Heart left ventricle (tissue), 16 donors: ENCODE data around the gene PQBP1. TPM values are rescaled to one million over a fixed set of nuclear protein-coding genes. Genes with fewer than 3 reads are reported as not detected.

Source experiments
- ATAC-seq, 4 donors: fragments of 200-7000 bp; cut with Tn5 transposase; one replicate each; pipeline ENCODE4 v1.9.1; 2020 to 2022; ENCODE audit warnings: moderate library complexity in 4 of 4, mild to moderate bottlenecking in 3 of 4, moderate number of reproducible peaks in 1 of 4
- DNase-seq, 5 donors: peaks; one replicate each; pipeline ENCODE4 v3.0.0-alpha.2; 2020
- H3K27ac ChIP-seq, 12 donors: fragments of 200-600 bp; sonication (generic) in 4 of 12; one replicate each; pipeline versions ENCODE4 v1.5.0 to v1.8.0; 2016 to 2022; ENCODE audit warnings: mild to moderate bottlenecking in 2 of 12
- H3K27me3 ChIP-seq, 9 donors: fragments of 200-600 bp; sonication (generic) in 2 of 9; one replicate each; pipeline versions ENCODE4 v1.5.1 to v1.8.0; 2016 to 2022; ENCODE audit warnings: mild to moderate bottlenecking in 3 of 9
- H3K36me3 ChIP-seq, 9 donors: fragments of 200-600 bp; sonication (generic) in 2 of 9; one replicate each; pipeline versions ENCODE4 v1.5.0 to v1.8.0; 2018 to 2022; ENCODE audit warnings: mild to moderate bottlenecking in 2 of 9
- H3K4me1 ChIP-seq, 12 donors: fragments of 200-600 bp; sonication (generic) in 4 of 12; one replicate each; pipeline versions ENCODE4 v1.5.0 to v1.8.0; 2016 to 2022; ENCODE audit warnings: mild to moderate bottlenecking in 3 of 12
- H3K4me3 ChIP-seq, 12 donors: fragments of 200-600 bp; sonication (generic) in 4 of 12; one replicate each; pipeline versions ENCODE4 v1.5.0 to v1.8.0; 2017 to 2022; ENCODE audit warnings: mild to moderate bottlenecking in 9 of 12, moderate library complexity in 4 of 12
- H3K9me3 ChIP-seq, 12 donors: fragments of 200-600 bp; sonication (generic) in 4 of 12; one replicate each; pipeline versions ENCODE4 v1.5.0 to v1.8.0; 2016 to 2022; ENCODE audit warnings: mild to moderate bottlenecking in 1 of 12
- CTCF ChIP-seq, 12 donors: fragments of 200-600 bp; sonication (generic) in 4 of 12; IDR thresholded peaks; one replicate each; pipeline versions ENCODE4 v1.5.0 to v1.8.0; 2018 to 2022; ENCODE audit warnings: antibody characterized with exemption in 12 of 12, mild to moderate bottlenecking in 5 of 12
- POLR2A ChIP-seq, 2 donors: fragments of 450-650 bp; IDR thresholded peaks; one replicate each; pipeline ENCODE4 v1.6.1; 2017; ENCODE audit warnings: antibody characterized with exemption in 2 of 2, mild to moderate bottlenecking in 2 of 2, moderate library complexity in 2 of 2
- WGBS, 4 donors: extraction: QIAGEN DNeasy Blood & Tissue Kit in 2 of 4; methylation state at CpG; one replicate each; pipeline versions ENCODE4 v1.1.5 to v1.1.7; 2013 to 2018; 5-methylcytosine and 5-hydroxymethylcytosine counted together
- intact Hi-C, 10 donors: fragments of 100-400 bp; cut with DNase I; formaldehyde crosslinking; loops; one replicate each; pipeline versions ENCODE4 v1.11.1 to v1.14.2; 2022
- polyA plus RNA-seq, 2 donors: library from polyadenylated mRNA; stranded (reverse); fragments of 200-250 nt; gene quantifications; one replicate each; pipeline ENCODE4 v1.2.3, GENCODE V29; 2013
- total RNA-seq, 9 donors: library from RNA; depleted of rRNA in 2 of 9; stranded (reverse); fragments of >200 nt in 2 of 9; fragmentation: NEBNext Ultra II Directional in 3 of 9; extraction: Animal tissue kit (Norgen Biotek cat#: 25700) in 3 of 9; gene quantifications; one replicate each; pipeline versions ENCODE4 v1.1.0 to v1.2.4, GENCODE V29; 2016 to 2023
- donor health status: ischemic (EF 13 %, LVEDD 7.1; RV severe dilation, severe dysfunction).
- donor health status: healthy with polysubstance abuse.
- donor health status: DM: no; HTN: yes; CAD: no.
- donor health status: DM: no; HTN: no; CAD: no.
- donor health status: ischemic (EF 25% LVEDD 6.9; RV normal size, moderate dysfunction).
- donor health status: ischemic (EF 25% LVEDD 5.7; RV mildly dilated, moderate dysfunction).
- donor health status: healthy.
- donor health status: DM: yes; HTN: yes; CAD: no.
- donor health status: ischemic (EF 35%, LVEDD 5.7; RV mildly dilated, moderate dysfunction).
- donor health status: nonischemic (EF 11% LVEDD 7.7; RV severe dilation, severe dysfunction).
- donor health status: DM: yes; HTN: yes; CAD: no.
- donor health status: PGD.
- donor health status: ischemic (EF 29% LVEDD 5.4; RV normal size, mild dysfunction).
- donor health status: nonischemic (EF 23%, LVEDD 6.1; RV moderate dilation, normal function).

Gene PQBP1
- total and polyA plus RNA-seq, 11 donors, result 45.3 to 99.0 (median 53.2) TPM

- TF ChIP-seq CTCF (IDR thresholded peaks at IDR 0.05), result no peak
- TF ChIP-seq POLR2A (IDR thresholded peaks at IDR 0.05), result no peak
- ATAC-seq (no peak), DNase-seq (no peak)
- WGBS, 4 donors, result 80 to 90% (median 86%) methylated on average over 8 to 14 of the region's 14 CpGs
- Histone ChIP-seq H3K27ac (no peak overlapping the region), H3K9me3 (peaks cover 0 to 3% (median 0%) of the 10 kb centered on the region in 12 donors), H3K4me1 (peaks cover 0 to 11% (median 2%) of the 10 kb centered on the region in 12 donors), H3K4me3 (no peak overlapping the region), H3K27me3 (peaks cover 0 to 3% (median 0%) of the 10 kb centered on the region in 9 donors), H3K36me3 (peaks cover 0 to 50% (median 36%) of the 10 kb centered on the region in 9 donors)
- intact Hi-C loops, result no loop called here
These were observed 5.0 kb downstream of the PQBP1 start for GRCh38 chrX:48902776-48903175.

GRCh38 chrX:48903290-48903689 lies 5.6 kb downstream of the PQBP1 start:
- ATAC-seq (no peak), DNase-seq (no peak)
- peaks cover 0 to 11% (median 2%) of the 10 kb centered on the region in 12 donors for H3K4me1 ChIP-seq
- H3K36me3 ChIP-seq, result peaks cover 0 to 50% (median 36%) of the 10 kb centered on the region in 9 donors
- no peak overlapping the region for H3K4me3 ChIP-seq
- no peaks in the 10 kb centered on the region for H3K9me3 ChIP-seq
- H3K27ac ChIP-seq, result no peak overlapping the region
- intact Hi-C loops, result no loop called here
- no peak for TF ChIP-seq CTCF (IDR thresholded peaks at IDR 0.05)
- TF ChIP-seq POLR2A (IDR thresholded peaks at IDR 0.05), result no peak
- peaks cover 0 to 3% (median 0%) of the 10 kb centered on the region in 9 donors for H3K27me3 ChIP-seq
- 77 to 93% (median 90%) methylated on average over 6 of the region's 6 CpGs for WGBS, 4 donors

GRCh38 chrX:48904180-48904579 lies 6.5 kb downstream of the PQBP1 start:
- ATAC-seq, result no peak
- no peak overlapping the region for H3K4me3 ChIP-seq
- H3K27ac ChIP-seq, result no peak overlapping the region
- intact Hi-C loops, result no loop called here
- no peaks in the 10 kb centered on the region for H3K9me3 ChIP-seq
- peaks cover 0 to 6% (median 0%) of the 10 kb centered on the region in 12 donors for H3K4me1 ChIP-seq
- TF ChIP-seq CTCF (IDR thresholded peaks at IDR 0.05) (no peak), POLR2A (IDR thresholded peaks at IDR 0.05) (no peak)
- WGBS, 4 donors, result 76 to 82% (median 77%) methylated on average over 8 of the region's 8 CpGs
- no peak for DNase-seq
- H3K36me3 ChIP-seq, result peaks cover 0 to 57% (median 36%) of the 10 kb centered on the region in 9 donors
- H3K27me3 ChIP-seq, result peaks cover 0 to 3% (median 0%) of the 10 kb centered on the region in 9 donors

- H3K27ac ChIP-seq, result no peak overlapping the region
- TF ChIP-seq POLR2A (IDR thresholded peaks at IDR 0.05), result no peak
- TF ChIP-seq CTCF (IDR thresholded peaks at IDR 0.05), result no peak
- H3K4me1 ChIP-seq, result peaks cover 0 to 2% (median 0%) of the 10 kb centered on the region in 12 donors
- DNase-seq (no peak), ATAC-seq (no peak)
- peaks cover 0 to 3% (median 0%) of the 10 kb centered on the region in 9 donors for H3K27me3 ChIP-seq
- peaks cover 0 to 56% (median 32%) of the 10 kb centered on the region in 9 donors for H3K36me3 ChIP-seq
- H3K4me3 ChIP-seq, result no peak overlapping the region
- H3K9me3 ChIP-seq, result no peaks in the 10 kb centered on the region
- intact Hi-C loops, result no loop called here
- WGBS, 4 donors, result 83 to 91% (median 86%) methylated on average over 13 to 14 of the region's 14 CpGs
These were observed 6.9 kb downstream of the PQBP1 start for GRCh38 chrX:48904626-48905025.
